Lung (tissue), 16 donors: ENCODE results near the gene ALG11. TPM values are rescaled to one million over a fixed set of nuclear protein-coding genes. Genes with fewer than 3 reads are reported as not detected.
A peak's percentile ranks its signal among the peaks of the same experiment; 100 is the strongest.

Experiments
- ATAC-seq: fragments of 200-7000 bp; cut with Tn5 transposase; one replicate; pipeline ENCODE4 v1.9.1; 2020; ENCODE audit warnings: moderate number of reproducible peaks; ENCODE audit not compliant: insufficient read depth, low FRiP score
- DNase-seq, 3 donors: peaks; one replicate each; pipeline ENCODE4 v3.0.0-alpha.2; 2013 to 2017
- H3K27ac ChIP-seq, 2 donors: one replicate each; pipeline ENCODE4 v1.5.1; 2013; ENCODE audit warnings: mild to moderate bottlenecking in 2 of 2, moderate library complexity in 2 of 2, control low read depth in 1 of 2, inconsistent platforms in 1 of 2, low read depth in 1 of 2, low read length in 1 of 2
- H3K27me3 ChIP-seq, 3 donors: one replicate each; pipeline ENCODE4 v1.5.1; 2013; ENCODE audit warnings: low read length in 2 of 3; ENCODE audit not compliant: control insufficient read depth in 3 of 3, insufficient read depth in 3 of 3
- H3K36me3 ChIP-seq, 4 donors: one replicate each; pipeline ENCODE4 v1.5.1; 2013; ENCODE audit warnings: low read length in 4 of 4, mild to moderate bottlenecking in 1 of 4, moderate library complexity in 1 of 4; ENCODE audit not compliant: control insufficient read depth in 4 of 4, insufficient read depth in 4 of 4
- H3K4me1 ChIP-seq, 5 donors: one replicate each; pipeline ENCODE4 v1.5.1; 2013; ENCODE audit warnings: low read length in 5 of 5, mild to moderate bottlenecking in 2 of 5, moderate library complexity in 1 of 5; ENCODE audit not compliant: control insufficient read depth in 5 of 5, insufficient read depth in 5 of 5
- H3K4me3 ChIP-seq: one replicate; pipeline ENCODE4 v1.5.1; 2013; ENCODE audit warnings: mild to moderate bottlenecking, control low read depth, moderate library complexity
- H3K9ac ChIP-seq, 2 donors: one replicate each; pipeline ENCODE4 v1.5.1; 2013; ENCODE audit warnings: low read length in 2 of 2, control low read depth in 1 of 2; ENCODE audit not compliant: insufficient read depth in 1 of 2
- H3K9me3 ChIP-seq, 4 donors: one replicate each; pipeline ENCODE4 v1.5.1; 2013; ENCODE audit warnings: low read length in 3 of 4, mild to moderate bottlenecking in 1 of 4, moderate library complexity in 1 of 4; ENCODE audit not compliant: control insufficient read depth in 4 of 4, insufficient read depth in 3 of 4
- CTCF ChIP-seq: IDR thresholded peaks from 2 replicates; pipeline ENCODE4 v1.5.1; 2012; ENCODE audit warnings: mild to moderate bottlenecking; ENCODE audit errors: control extremely low read depth, extremely low read depth
- WGBS, 2 donors: extraction: QIAGEN DNeasy Blood & Tissue Kit; methylation state at CpG; one replicate each; pipeline ENCODE4 v1.1.7; 2013; 5-methylcytosine and 5-hydroxymethylcytosine counted together
- long read RNA-seq, 5 donors: transcript quantifications; one replicate each; lab custom pipeline, GENCODE V29; 2026
- polyA plus RNA-seq, 2 donors: library from polyadenylated mRNA; stranded (reverse); fragments of 200-250 nt; gene quantifications; one replicate each; pipeline ENCODE4 v1.2.1, GENCODE V29; 2013
- total RNA-seq, 2 donors: library from RNA; depleted of rRNA in 1 of 2; stranded (reverse); fragments of >200 nt in 1 of 2; gene quantifications; one replicate each; pipeline ENCODE4 v1.2.1, GENCODE V29; 2014 to 2021
- donor health status: control.
- donor health status: control.
- donor health status: Bipolar disorder and iron deficiency.
- donor health status: healthy.
- donor health status: DM: yes; HTN: yes; CAD: no.

Gene ALG11
- total RNA-seq = 10 to 100 TPM; 24.4 to 31.3 TPM
- polyA plus RNA-seq = 1 to 10 TPM; 5.3 to 8.7 TPM
- long read RNA-seq, donor 1, transcript ALG11-202 (4 exons, 2,558 nt) = major isoform, 8 of 11 reads
- long read RNA-seq, donor 1, partial matches to known transcripts = 0 of 11 reads
- long read RNA-seq, donor 1, other reads (novel, unspliced or antisense) = 0 of 11 reads
- long read RNA-seq, donor 2, partial matches to known transcripts = 7 of 9 reads
- long read RNA-seq, donor 2, other reads (novel, unspliced or antisense) = 0 of 9 reads
- long read RNA-seq, donor 3, transcript ALG11-202 (4 exons, 2,558 nt) = major isoform, 8 of 11 reads
- long read RNA-seq, donor 3, partial matches to known transcripts = 0 of 11 reads
- long read RNA-seq, donor 3, other reads (novel, unspliced or antisense) = 0 of 11 reads
- long read RNA-seq, donor 4, partial matches to known transcripts = 6 of 6 reads
- long read RNA-seq, donor 4, other reads (novel, unspliced or antisense) = 0 of 6 reads
- long read RNA-seq, donor 5, transcript ALG11-203 (2 exons, 1,404 nt) = major isoform, 7 of 21 reads
- long read RNA-seq, donor 5, transcript ALG11-202 (4 exons, 2,558 nt) = major isoform, 7 of 21 reads
- long read RNA-seq, donor 5, partial matches to known transcripts = 6 of 21 reads
- long read RNA-seq, donor 5, other reads (novel, unspliced or antisense) = 0 of 21 reads

GRCh38 chr13:52011632-52012511 is at the start of gene ALG11:
Gene ALG11, plus strand, starts transcription at chr13:52012398. Its CDS starts 21 bp downstream, at chr13:52012419.
- H3K4me1 ChIP-seq = peaks cover 3 to 22% (median 10%) of the 10 kb centered on the region in 5 donors
- H3K9ac ChIP-seq = peak within 1 kb of the TSS; percentile 78
- H3K27me3 ChIP-seq = no peaks in the 10 kb centered on the region
- no peaks in the 10 kb centered on the region for H3K9me3 ChIP-seq
- peak within 1 kb of the TSS; percentile 85 to 90 for H3K27ac ChIP-seq
- H3K4me3 ChIP-seq = peak within 1 kb of the TSS; percentile 98
- DNase-seq (peak; percentile 99), ATAC-seq (peak; percentile 100)
- no peak for TF ChIP-seq CTCF
- WGBS, 2 donors = 0% methylated on average over 58 to 82 of the region's 82 CpGs
- H3K36me3 ChIP-seq = no peaks in the 10 kb centered on the region

GRCh38 chr13:51966186-51966585 is 46.0 kb upstream of the ALG11 start:
- no peaks in the 10 kb centered on the region for H3K9me3 ChIP-seq
- H3K4me3 ChIP-seq = no peak overlapping the region
- ATAC-seq (no peak), DNase-seq (no peak)
- 93% methylated on average over 10 of the region's 10 CpGs for WGBS, 2 donors
- peaks cover 0 to 5% (median 0%) of the 10 kb centered on the region in 5 donors for H3K4me1 ChIP-seq
- no peak for TF ChIP-seq CTCF
- H3K9ac ChIP-seq = no peak overlapping the region
- H3K36me3 ChIP-seq = peaks cover 0 to 9% (median 1%) of the 10 kb centered on the region in 4 donors
- H3K27ac ChIP-seq = no peak overlapping the region
- H3K27me3 ChIP-seq = no peaks in the 10 kb centered on the region

GRCh38 chr13:51967482-51968446 is 44.4 kb upstream of the ALG11 start:
- no peak for DNase-seq
- WGBS, 2 donors = 65 to 71% methylated on average over 8 of the region's 8 CpGs
- Histone ChIP-seq H3K27ac (peak overlapping the region in 1 of 2 donors; percentile 85), H3K36me3 (peaks cover 0 to 5% (median 0%) of the 10 kb centered on the region in 4 donors), H3K9me3 (no peaks in the 10 kb centered on the region), H3K9ac (no peak overlapping the region), H3K27me3 (no peaks in the 10 kb centered on the region), H3K4me3 (no peak overlapping the region), H3K4me1 (peaks cover 0 to 5% (median 0%) of the 10 kb centered on the region in 5 donors)
- TF ChIP-seq CTCF = no peak
- no peak for ATAC-seq
